Panc1 (cell line): ENCODE measurements around the gene GSG1L. TPM values are rescaled to one million over a fixed set of nuclear protein-coding genes. Genes with fewer than 3 reads are reported as not detected.

Source experiments
- ATAC-seq: fragments of 200-7000 bp; cut with Tn5 transposase; 2 replicates; pipeline ENCODE4 v1.9.1; 2020; ENCODE audit warnings: mild to moderate bottlenecking, moderate library complexity
- BruUV-seq: library from RNA; stranded (reverse); fragments of 400-500 nt; replicated peaks from 2 replicates; lab custom pipeline; 2021; lab: Mats Ljungman, UMichigan
- CTCF ChIA-PET: fragments of 300-600 bp; sonication (Branson Sonifier 250); formaldehyde crosslinking; loops from one replicate; lab custom pipeline; 2022; ENCODE audit warnings: antibody characterized with exemption; lab: Charles Lee
- POLR2A ChIA-PET: fragments of 300-600 bp; sonication (Branson Sonifier 250); formaldehyde crosslinking; loops from one replicate; lab custom pipeline; 2022; ENCODE audit warnings: antibody characterized with exemption; lab: Charles Lee
- DNase-seq: peaks from one replicate; pipeline ENCODE4 v3.0.0-alpha.2; 2010; ENCODE audit warnings: low read depth, low spot score
- H3K27ac ChIP-seq: 2 replicates; pipeline ENCODE4 v1.5.1; 2011; ENCODE audit warnings: mild to moderate bottlenecking, low read length, inconsistent platforms
- H3K27me3 ChIP-seq: fragments of 200-500 bp; sonication (Bioruptor generic); 2 replicates; pipeline ENCODE4 v1.6.0; 2014; ENCODE audit warnings: low read length, inconsistent platforms; ENCODE audit not compliant: control insufficient read depth, insufficient read depth
- H3K36me3 ChIP-seq: fragments of 200-500 bp; sonication (Bioruptor generic); 2 replicates; pipeline ENCODE4 v1.5.1; 2014; ENCODE audit warnings: inconsistent platforms, mild to moderate bottlenecking, low read length, moderate library complexity; ENCODE audit not compliant: control insufficient read depth, insufficient read depth
- H3K4me1 ChIP-seq: 2 replicates; pipeline ENCODE4 v1.5.1; 2011; ENCODE audit warnings: inconsistent platforms, mild to moderate bottlenecking, low read length, moderate library complexity; ENCODE audit not compliant: control insufficient read depth, insufficient read depth
- H3K4me3 ChIP-seq, 2 experiments: 2 replicates each; pipeline ENCODE4 v1.5.1; 2011 to 2012; ENCODE audit warnings: low read depth in 2 of 2, low read length in 2 of 2, mild to moderate bottlenecking in 2 of 2, inconsistent platforms in 1 of 2, moderate library complexity in 1 of 2
- H3K9me3 ChIP-seq: fragments of 200-500 bp; sonication (Bioruptor generic); 2 replicates; pipeline ENCODE4 v1.5.1; 2014; ENCODE audit warnings: low read depth, mild to moderate bottlenecking, inconsistent platforms, low read length, moderate library complexity; ENCODE audit not compliant: control insufficient read depth, insufficient read depth
- POLR2AphosphoS5 ChIP-seq: IDR thresholded peaks from 2 replicates; pipeline ENCODE4 v1.6.1; 2012; ENCODE audit warnings: mild to moderate bottlenecking, low read depth, low read length, moderate library complexity
- SIN3A ChIP-seq: IDR thresholded peaks from 2 replicates; pipeline ENCODE4 v1.6.1; 2012; ENCODE audit warnings: low read depth, mild to moderate bottlenecking, low read length, moderate library complexity, borderline replicate concordance; ENCODE audit not compliant: insufficient read depth
- TCF7L2 ChIP-seq: IDR thresholded peaks from 2 replicates; pipeline ENCODE4 v1.6.1; 2011; ENCODE audit warnings: mild to moderate bottlenecking, low read depth, low read length, inconsistent platforms
- in situ Hi-C: cut with HindIII; loops from 2 replicates; pipeline ENCODE4 v1.10.0; 2016; ENCODE audit warnings: low sequenced_read_pairs, low pct_unique_long_range_greater_than_20kb
- intact Hi-C: fragments of 100-400 bp; cut with micrococcal nuclease; formaldehyde crosslinking; loops from one replicate; pipeline ENCODE4 v1.10.0; 2022; ENCODE audit not compliant: unreplicated experiment
- total RNA-seq: library from RNA; stranded (reverse); gene quantifications from one replicate; pipeline ENCODE4 v1.2.1, GENCODE V29; 2021; ENCODE audit not compliant: unreplicated experiment
- TF ChIP-seq, protein P1 (sequence below), 2 experiments: IDR thresholded peaks; 2 replicates each; pipeline ENCODE4 v1.6.1; 2011 to 2012; ENCODE audit warnings: low read depth in 2 of 2, control low read depth in 1 of 2, low read length in 1 of 2, mild to moderate bottlenecking in 1 of 2, moderate library complexity in 1 of 2; ENCODE audit not compliant: insufficient read depth in 1 of 2
- TF ChIP-seq, protein P2 (sequence below): fragments of 450-650 bp; IDR thresholded peaks from 2 replicates; pipeline ENCODE4 v1.5.1; 2017; ENCODE audit warnings: mild to moderate bottlenecking

GSG1L gene
- total RNA-seq, 1 experiment from 2014 or later: 0.08 TPM

DNA sequence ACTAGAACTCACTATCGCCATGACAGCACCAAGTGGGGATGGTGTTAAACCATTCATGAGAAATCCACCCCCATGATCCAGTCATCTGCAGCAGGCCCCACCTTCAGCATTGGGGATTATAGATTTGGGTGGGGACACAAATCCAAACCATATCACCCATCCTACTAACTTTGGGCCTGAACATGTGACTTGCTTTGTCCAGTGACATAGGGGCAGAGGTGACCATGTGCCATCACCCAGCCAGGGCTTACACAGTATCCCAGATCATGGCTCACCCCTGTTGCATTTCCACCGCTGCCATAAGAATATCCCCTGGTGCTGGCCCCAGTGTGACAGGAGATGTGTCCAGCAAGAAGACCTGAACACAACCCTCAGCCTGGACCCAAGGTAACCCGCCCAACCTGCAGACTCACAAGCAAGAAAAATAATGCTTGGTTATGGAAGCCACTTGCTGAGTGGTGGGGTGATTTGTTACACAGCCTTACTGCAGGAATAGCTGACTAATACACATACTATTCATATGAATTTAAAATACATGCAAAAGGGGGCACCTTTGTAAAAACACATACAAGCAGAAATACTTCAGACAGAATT lies 130.9 kb downstream of the GSG1L start:
- TF ChIP-seq, protein P1, sequence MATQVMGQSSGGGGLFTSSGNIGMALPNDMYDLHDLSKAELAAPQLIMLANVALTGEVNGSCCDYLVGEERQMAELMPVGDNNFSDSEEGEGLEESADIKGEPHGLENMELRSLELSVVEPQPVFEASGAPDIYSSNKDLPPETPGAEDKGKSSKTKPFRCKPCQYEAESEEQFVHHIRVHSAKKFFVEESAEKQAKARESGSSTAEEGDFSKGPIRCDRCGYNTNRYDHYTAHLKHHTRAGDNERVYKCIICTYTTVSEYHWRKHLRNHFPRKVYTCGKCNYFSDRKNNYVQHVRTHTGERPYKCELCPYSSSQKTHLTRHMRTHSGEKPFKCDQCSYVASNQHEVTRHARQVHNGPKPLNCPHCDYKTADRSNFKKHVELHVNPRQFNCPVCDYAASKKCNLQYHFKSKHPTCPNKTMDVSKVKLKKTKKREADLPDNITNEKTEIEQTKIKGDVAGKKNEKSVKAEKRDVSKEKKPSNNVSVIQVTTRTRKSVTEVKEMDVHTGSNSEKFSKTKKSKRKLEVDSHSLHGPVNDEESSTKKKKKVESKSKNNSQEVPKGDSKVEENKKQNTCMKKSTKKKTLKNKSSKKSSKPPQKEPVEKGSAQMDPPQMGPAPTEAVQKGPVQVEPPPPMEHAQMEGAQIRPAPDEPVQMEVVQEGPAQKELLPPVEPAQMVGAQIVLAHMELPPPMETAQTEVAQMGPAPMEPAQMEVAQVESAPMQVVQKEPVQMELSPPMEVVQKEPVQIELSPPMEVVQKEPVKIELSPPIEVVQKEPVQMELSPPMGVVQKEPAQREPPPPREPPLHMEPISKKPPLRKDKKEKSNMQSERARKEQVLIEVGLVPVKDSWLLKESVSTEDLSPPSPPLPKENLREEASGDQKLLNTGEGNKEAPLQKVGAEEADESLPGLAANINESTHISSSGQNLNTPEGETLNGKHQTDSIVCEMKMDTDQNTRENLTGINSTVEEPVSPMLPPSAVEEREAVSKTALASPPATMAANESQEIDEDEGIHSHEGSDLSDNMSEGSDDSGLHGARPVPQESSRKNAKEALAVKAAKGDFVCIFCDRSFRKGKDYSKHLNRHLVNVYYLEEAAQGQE (IDR thresholded peaks at IDR 0.05; ENCODE audit: insufficient read depth in 1 of 2, low read depth in 2 of 2, low read length in 1 of 2): no peak
- TF ChIP-seq SIN3A: no peak
- TF ChIP-seq POLR2AphosphoS5: no peak
- TF ChIP-seq, protein P2, sequence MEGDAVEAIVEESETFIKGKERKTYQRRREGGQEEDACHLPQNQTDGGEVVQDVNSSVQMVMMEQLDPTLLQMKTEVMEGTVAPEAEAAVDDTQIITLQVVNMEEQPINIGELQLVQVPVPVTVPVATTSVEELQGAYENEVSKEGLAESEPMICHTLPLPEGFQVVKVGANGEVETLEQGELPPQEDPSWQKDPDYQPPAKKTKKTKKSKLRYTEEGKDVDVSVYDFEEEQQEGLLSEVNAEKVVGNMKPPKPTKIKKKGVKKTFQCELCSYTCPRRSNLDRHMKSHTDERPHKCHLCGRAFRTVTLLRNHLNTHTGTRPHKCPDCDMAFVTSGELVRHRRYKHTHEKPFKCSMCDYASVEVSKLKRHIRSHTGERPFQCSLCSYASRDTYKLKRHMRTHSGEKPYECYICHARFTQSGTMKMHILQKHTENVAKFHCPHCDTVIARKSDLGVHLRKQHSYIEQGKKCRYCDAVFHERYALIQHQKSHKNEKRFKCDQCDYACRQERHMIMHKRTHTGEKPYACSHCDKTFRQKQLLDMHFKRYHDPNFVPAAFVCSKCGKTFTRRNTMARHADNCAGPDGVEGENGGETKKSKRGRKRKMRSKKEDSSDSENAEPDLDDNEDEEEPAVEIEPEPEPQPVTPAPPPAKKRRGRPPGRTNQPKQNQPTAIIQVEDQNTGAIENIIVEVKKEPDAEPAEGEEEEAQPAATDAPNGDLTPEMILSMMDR: no peak
- no peak for TF ChIP-seq TCF7L2
- H3K27me3 ChIP-seq: peaks cover 12% of the 10 kb centered on the region
- no peaks in the 10 kb centered on the region for H3K36me3 ChIP-seq
- H3K4me3 ChIP-seq: no peak overlapping the region
- H3K27ac ChIP-seq: no peak overlapping the region
- POLR2A ChIA-PET: no interaction called here
- no peak for DNase-seq
- CTCF ChIA-PET: no interaction called here
- no TSS peak for BruUV-seq
- no peaks in the 10 kb centered on the region for H3K4me1 ChIP-seq
- H3K9me3 ChIP-seq: no peaks in the 10 kb centered on the region
- intact Hi-C loops (no loop called here), in situ Hi-C loops (no loop called here)
- no peak for ATAC-seq

GRCh38 chr16:27929818-27930217 lies 133.7 kb downstream of the GSG1L start:
- POLR2A ChIA-PET: no interaction called here
- in situ Hi-C loops (no loop called here), intact Hi-C loops (no loop called here)
- CTCF ChIA-PET: no interaction called here
- Histone ChIP-seq H3K27me3 (peaks cover 3% of the 10 kb centered on the region), H3K9me3 (no peaks in the 10 kb centered on the region), H3K36me3 (no peaks in the 10 kb centered on the region), H3K27ac (no peak overlapping the region), H3K4me3 (no peak overlapping the region), H3K4me1 (no peaks in the 10 kb centered on the region)
- DNase-seq: no peak
- no TSS peak for BruUV-seq
- no peak for ATAC-seq
- TF ChIP-seq POLR2AphosphoS5: no peak
- TF ChIP-seq, protein P1 (IDR thresholded peaks at IDR 0.05; ENCODE audit: insufficient read depth in 1 of 2, low read depth in 2 of 2, low read length in 1 of 2): no peak
- TF ChIP-seq SIN3A: no peak
- TF ChIP-seq, protein P2: no peak
- no peak for TF ChIP-seq TCF7L2
